Stimulated activated CD8-positive, alpha-beta memory T cell treated with anti-CD3 and anti-CD28 coated beads, Interleukin-7, amount 100 ng/mL, for 1 hour (primary cell): ENCODE data around the gene MTTP.
A peak's percentile ranks its signal among the peaks of the same experiment; 100 is the strongest.
"Not testable (repeated sequence)": the region's sequence is repeated elsewhere in the genome, so short reads cannot be mapped to it uniquely, and the experiment has no call there.

Experiments used
- DNase-seq, 2 donors: peaks; one replicate each; pipeline ENCODE4 v3.0.0-alpha.2; 2020; ENCODE audit warnings: low read depth in 2 of 2

The MTTP gene

GRCh38 chr4:99574530-99575324 lies at the start of gene MTTP:
Gene MTTP (plus strand): TSS chr4:99574824. CDS start chr4:99574910, 86 bp downstream.
- no peak for DNase-seq

- DNase-seq, result no peak
Measured at GRCh38 chr4:99529228-99529627, 45.4 kb upstream of the MTTP start.

DNA sequence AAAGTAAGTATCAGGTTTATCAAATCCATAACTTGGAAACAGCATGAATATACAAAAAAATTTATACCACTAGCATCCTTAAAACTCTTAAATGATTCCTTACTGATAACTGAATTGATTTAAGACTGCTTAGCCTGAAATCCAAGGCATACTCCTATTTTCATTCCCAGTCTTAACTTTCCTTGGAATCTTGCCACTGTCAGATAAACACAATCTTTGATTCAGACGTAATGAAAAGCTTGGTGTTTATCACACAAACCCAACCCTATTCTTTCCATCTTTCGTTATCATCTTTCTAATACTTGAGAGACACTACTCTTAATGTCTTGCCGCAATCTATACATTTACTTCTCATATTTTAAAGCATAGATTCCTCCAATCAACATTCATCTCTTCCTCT lies 44.7 kb upstream of the MTTP start:
- DNase-seq, result no peak

DNA sequence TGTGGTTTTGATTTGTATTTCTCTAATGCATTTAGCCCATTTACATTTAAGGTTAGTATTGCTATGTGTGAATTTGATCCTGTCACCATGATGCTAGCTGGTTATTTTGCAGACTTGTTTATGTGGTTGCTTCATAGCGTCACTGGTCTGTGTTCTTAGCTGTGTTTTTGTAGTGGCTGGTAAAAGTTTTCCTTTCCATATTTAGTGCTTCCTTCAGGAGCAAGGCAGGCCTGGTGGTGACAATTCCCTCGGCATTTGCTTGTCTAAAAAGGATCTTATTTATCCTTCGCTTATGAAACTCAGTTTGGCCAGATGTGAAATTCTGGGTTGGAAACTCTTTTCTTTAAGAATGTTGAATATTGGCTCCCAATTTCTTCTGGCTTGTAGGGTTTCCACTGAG lies 39.9 kb upstream of the MTTP start:
- DNase-seq, result not testable (repeated sequence)

- DNase-seq, result no peak
Measured at GRCh38 chr4:99536271-99536670, 38.4 kb upstream of the MTTP start.

GRCh38 chr4:99536848-99537247 lies 37.8 kb upstream of the MTTP start:
- DNase-seq, result no peak

DNA sequence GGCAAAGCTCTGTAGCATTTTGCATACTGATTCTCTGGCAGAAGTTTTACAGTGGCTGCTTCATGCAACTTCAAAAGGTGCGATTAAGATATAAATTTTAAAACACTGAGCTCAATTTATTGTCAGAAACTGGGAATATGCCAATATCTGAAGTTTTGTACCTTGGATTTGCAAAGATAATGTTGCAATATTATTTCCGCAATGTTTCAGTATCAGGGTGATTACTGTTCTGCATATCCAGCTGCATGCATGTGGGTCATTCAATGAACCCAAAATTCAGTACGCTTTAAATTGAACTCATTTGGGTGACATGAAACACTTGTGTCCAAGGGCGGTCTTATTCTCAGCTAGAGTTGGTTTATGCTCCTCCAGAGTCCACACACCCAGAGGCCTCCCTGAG lies 37.0 kb upstream of the MTTP start:
- no peak for DNase-seq

- DNase-seq, result no peak
Measured at GRCh38 chr4:99540277-99540939, 34.2 kb upstream of the MTTP start.

- DNase-seq, result no peak
Measured at GRCh38 chr4:99552872-99553271, 21.8 kb upstream of the MTTP start.

- peak; percentile 87 to 88 for DNase-seq
Measured at GRCh38 chr4:99563310-99564186, 11.1 kb upstream of the MTTP start, which contains the start of gene TRMT10A. Gene TRMT10A (minus strand): TSS chr4:99564039. CDS start chr4:99559338, 4,701 bp downstream.

- no peak for DNase-seq
Measured at GRCh38 chr4:99564921-99565320, 9.7 kb upstream of the MTTP start.

DNA sequence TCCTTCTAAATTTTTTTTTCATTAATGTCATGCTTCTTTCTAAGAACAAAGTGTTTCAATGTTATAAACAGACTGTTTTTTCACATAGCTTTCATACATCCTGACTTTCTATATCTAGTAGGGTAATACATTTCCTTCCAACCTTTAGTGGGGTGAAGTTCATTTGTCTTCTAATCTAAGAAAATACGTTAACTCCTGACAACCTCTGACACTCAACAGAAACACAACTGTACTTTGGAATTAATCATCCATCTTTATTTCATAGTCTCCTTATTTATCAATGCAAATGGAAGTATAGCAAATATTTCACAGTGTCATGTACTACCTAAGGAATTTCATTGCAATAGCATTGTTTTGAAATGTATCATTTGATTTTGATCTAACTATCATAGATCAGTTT lies 2.7 kb upstream of the MTTP start:
- no peak for DNase-seq

DNA sequence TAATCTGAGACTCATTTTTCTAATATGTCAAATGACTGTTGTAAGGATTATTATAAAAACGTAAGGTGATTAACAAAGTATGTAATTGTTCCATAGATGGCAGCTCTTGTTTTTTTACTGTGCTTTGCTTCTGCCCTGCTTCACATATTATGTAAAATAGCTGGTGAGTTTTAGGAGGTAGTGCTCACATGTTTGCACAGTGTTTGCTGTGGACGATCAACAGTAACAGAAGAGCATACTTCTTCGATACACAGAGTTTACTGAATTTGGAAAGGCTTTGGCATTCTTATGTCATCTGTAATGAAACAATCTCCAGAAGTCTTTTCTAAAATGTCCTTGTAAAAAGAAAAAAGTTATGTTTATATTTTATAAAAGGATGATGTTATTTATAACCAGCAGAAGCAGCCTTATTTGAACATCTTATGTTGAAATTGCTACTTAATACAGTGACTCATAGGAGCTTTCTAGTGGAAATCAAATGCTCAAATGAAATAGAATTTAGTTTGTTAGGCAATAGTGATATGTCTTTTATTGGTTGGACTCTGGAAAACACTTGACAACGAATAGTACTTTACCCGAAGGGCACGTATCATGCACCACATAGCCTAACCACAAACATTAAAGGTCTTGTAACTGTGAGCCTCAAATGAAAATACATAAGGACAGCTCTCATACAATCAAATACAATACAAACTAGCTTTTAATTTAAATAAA lies 1.9 kb upstream of the MTTP start:
- no peak for DNase-seq

DNA sequence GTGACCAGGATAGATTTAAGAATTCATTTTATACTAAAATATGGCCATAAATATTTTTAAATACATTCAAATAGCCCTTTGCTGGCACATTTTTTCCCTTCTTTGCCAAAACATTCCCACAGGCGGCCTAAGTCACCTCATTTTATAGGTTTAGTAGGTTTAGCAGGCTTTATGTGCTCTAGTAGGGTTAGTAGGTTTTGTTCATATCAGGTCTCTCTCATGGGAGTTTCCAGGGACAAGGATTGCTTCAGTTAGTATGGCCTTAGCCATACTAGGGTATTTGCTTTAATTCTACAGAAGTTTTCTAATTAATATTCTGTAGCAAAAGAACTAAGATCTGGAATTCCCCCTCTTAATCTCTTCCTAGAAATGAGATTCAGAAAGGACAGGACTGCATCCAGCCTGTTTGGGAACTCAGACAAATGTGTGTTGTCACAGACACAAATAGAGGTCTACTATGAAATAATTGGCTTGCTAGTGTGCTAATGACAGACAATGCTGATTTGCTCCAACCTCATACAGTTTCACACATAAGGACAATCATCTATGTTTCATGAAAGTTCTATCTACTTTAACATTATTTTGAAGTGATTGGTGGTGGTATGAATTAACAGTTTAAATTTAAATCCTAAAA lies 772 bp upstream of the MTTP start:
- no peak for DNase-seq

DNA sequence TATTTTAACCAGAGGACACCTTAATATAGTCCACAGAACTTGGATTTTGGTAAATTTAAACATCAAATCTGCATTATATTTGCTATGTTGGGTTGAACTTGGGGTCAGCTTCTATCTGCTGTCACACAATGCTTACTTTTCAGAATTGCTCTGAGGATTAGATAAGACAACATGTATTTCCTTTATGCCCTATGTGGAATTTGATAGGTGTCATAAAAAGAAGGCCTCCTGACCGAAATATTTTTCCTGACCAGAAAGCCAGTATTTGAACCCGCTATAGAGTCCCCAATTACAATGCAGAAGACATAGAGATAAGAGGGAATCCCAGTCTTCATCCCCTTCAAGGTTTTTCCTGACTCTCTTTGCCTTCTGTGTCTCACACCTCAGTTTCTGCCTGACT lies 4.1 kb downstream of the MTTP start:
- no peak for DNase-seq

DNA sequence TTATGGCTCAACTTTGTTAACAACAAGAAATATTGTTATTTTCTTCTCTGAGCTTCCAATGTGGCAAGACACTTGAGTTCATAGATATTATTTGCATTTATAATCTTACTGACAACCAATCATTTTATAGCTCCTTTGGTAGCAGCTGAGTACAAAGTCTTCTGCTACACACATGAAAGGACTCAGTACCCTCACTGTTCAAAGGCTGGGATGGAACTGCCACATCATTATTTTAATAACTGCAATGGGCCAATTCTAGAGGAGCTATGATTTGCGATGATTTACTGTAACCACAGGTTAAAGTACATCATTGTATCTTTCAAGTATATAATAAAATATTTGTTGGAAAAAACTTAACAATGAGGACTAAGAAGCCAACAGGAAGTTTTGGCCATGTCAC lies 10.9 kb downstream of the MTTP start:
- DNase-seq, result no peak

DNA sequence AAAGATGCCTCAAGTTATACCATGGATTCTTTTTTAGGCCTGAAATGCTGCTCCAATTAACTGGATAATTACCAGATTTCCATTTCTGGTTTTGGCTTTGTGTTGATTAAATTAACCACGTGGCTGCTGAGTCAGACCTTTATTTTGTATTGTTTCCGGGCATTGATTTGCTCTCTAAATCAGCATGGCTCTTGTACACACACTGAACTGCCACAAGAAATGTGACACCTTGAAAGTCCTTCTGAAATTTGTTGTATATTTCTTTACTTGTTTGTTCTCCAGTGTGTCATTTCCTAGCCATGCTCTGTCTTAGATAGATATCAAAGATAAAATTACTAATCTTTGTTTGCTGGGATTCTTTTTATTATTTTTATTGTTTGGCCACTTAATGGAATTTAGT lies 11.7 kb downstream of the MTTP start:
- no peak for DNase-seq

DNA sequence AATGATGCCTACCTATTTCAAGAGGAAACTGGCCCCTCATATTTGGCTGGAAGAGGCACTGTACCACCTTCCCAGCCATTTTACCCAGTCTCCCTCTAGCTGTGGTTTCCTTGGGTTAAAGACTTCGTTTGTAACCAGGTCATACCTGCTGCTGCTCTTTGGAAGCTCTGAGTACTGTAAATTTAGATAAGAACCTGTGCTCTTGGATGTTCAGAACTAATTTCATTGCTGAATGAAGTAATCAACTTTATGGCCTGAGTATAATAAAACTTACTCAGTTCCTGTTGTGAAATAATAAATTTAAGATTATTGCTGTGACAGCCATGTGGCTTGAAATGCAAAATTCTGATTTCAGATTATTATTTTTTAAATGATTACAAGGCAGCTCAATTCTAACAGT lies 12.2 kb downstream of the MTTP start:
- no peak for DNase-seq

DNA sequence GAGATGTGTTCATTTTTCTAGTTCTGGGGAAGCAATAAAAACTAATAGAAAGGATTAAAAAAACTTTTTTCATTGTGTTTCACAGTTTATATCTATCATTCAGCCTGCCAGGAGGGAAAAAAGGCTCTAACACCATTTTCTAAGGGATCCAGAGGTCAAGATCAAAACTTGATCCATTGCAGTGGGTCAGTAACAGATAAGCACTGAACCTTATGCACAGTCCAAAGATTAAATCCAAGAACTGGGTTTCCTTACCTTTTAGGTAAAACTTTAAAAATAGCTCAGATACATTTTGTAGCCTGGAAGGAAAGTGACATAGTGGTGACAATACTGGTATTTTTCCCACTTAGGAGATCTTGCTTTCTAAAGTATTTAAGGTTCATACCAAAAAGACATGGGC lies 12.7 kb downstream of the MTTP start:
- DNase-seq, result no peak

GRCh38 chr4:99587803-99588202 lies 13.2 kb downstream of the MTTP start:
- DNase-seq, result no peak

DNA sequence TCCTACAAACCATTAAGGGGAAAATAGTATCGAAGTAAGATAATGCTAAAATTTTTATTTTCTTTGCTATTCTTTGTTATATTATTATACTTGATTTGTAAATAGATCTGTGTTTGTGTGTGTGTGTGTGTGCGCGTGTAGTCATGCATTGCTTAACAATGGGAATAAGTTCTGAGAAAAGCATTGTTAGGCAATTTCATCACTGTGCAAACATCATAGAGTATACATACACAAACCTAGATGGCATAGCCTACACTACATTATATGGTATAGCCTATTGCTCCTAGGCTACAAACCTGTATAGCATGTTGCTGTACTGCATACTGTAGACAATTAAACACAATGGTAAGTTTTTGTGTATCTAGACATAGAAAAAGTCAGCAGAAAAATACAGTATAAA lies 17.1 kb downstream of the MTTP start:
- DNase-seq, result no peak
